ENCODE data around the gene NOD1. TPM values are rescaled to one million over a fixed set of nuclear protein-coding genes. Genes with fewer than 3 reads are reported as not detected.

The NOD1 gene
- total RNA-seq, 4 donors from 2014 or later: 12.4 to 18.3 (median 15.6) TPM

- H3K4me3 ChIP-seq: no peak overlapping the region
- intact Hi-C loops (cut with DNase I; ENCODE audit: low total_unique reads): no loop called here
- H3K27me3 ChIP-seq: no peaks in the 10 kb centered on the region
- no peaks in the 10 kb centered on the region for H3K4me1 ChIP-seq
- DNase-seq: no peak
- no peak overlapping the region for H3K27ac ChIP-seq
- no peak for TF ChIP-seq CTCF (IDR thresholded peaks at IDR 0.05)
- TF ChIP-seq POLR2A (IDR thresholded peaks at IDR 0.05): no peak
- no peak for TF ChIP-seq POLR2AphosphoS5 (IDR thresholded peaks at IDR 0.05)
- TF ChIP-seq EP300 (IDR thresholded peaks at IDR 0.05; ENCODE audit: low read depth): no peak
- WGBS, 2 donors (ENCODE audit: low coverage in 1 of 2): 92% methylated on average over 2 of the region's 2 CpGs; no CpG with 5 or more reads in 1 of the 2 donors
- in situ Hi-C loops (cut with MboI; ENCODE audit: low pct_ligation_motif_present in 1 of 4, low pct_unique_long_range_greater_than_20kb in 1 of 4, low sequenced_read_pairs in 3 of 4): no loop called here
- H3K9me3 ChIP-seq: peaks cover 5 to 7% of the 10 kb centered on the region in 2 donors
- H3K36me3 ChIP-seq: no peaks in the 10 kb centered on the region
These were observed 98.3 kb downstream of the NOD1 start for GRCh38 chr7:30380294-30380693.

- Histone ChIP-seq H3K4me1 (no peaks in the 10 kb centered on the region), H3K27me3 (no peaks in the 10 kb centered on the region), H3K36me3 (no peaks in the 10 kb centered on the region), H3K27ac (no peak overlapping the region), H3K4me3 (no peak overlapping the region), H3K9me3 (peaks cover 5 to 7% of the 10 kb centered on the region in 2 donors)
- intact Hi-C loops (cut with DNase I; ENCODE audit: low total_unique reads) (no loop called here), in situ Hi-C loops (cut with MboI; ENCODE audit: low pct_ligation_motif_present in 1 of 4, low pct_unique_long_range_greater_than_20kb in 1 of 4, low sequenced_read_pairs in 3 of 4) (no loop called here)
- TF ChIP-seq POLR2AphosphoS5 (IDR thresholded peaks at IDR 0.05): no peak
- TF ChIP-seq CTCF (IDR thresholded peaks at IDR 0.05): no peak
- no peak for TF ChIP-seq POLR2A (IDR thresholded peaks at IDR 0.05)
- TF ChIP-seq EP300 (IDR thresholded peaks at IDR 0.05; ENCODE audit: low read depth): no peak
- DNase-seq: no peak
- 75 to 78% methylated on average over 4 of the region's 4 CpGs for WGBS, 2 donors (ENCODE audit: low coverage in 1 of 2)
These were observed 98.8 kb downstream of the NOD1 start for GRCh38 chr7:30379741-30380140.

- 67 to 70% methylated on average over 4 of the region's 4 CpGs for WGBS, 2 donors (ENCODE audit: low coverage in 1 of 2)
- TF ChIP-seq POLR2AphosphoS5 (IDR thresholded peaks at IDR 0.05) (no peak), EP300 (IDR thresholded peaks at IDR 0.05; ENCODE audit: low read depth) (no peak), POLR2A (IDR thresholded peaks at IDR 0.05) (no peak), CTCF (IDR thresholded peaks at IDR 0.05) (no peak)
- intact Hi-C loops (cut with DNase I; ENCODE audit: low total_unique reads) (no loop called here), in situ Hi-C loops (cut with MboI; ENCODE audit: low pct_ligation_motif_present in 1 of 4, low pct_unique_long_range_greater_than_20kb in 1 of 4, low sequenced_read_pairs in 3 of 4) (no loop called here)
- no peaks in the 10 kb centered on the region for H3K27me3 ChIP-seq
- no peak overlapping the region for H3K27ac ChIP-seq
- no peak overlapping the region for H3K4me3 ChIP-seq
- no peak for DNase-seq
- H3K4me1 ChIP-seq: no peaks in the 10 kb centered on the region
- H3K36me3 ChIP-seq: no peaks in the 10 kb centered on the region
- H3K9me3 ChIP-seq: peaks cover 5 to 7% of the 10 kb centered on the region in 2 donors
These were observed 99.5 kb downstream of the NOD1 start for GRCh38 chr7:30379131-30379530.

GRCh38 chr7:30378275-30378674 is 100.3 kb downstream of the NOD1 start:
- in situ Hi-C loops (cut with MboI; ENCODE audit: low pct_ligation_motif_present in 1 of 4, low pct_unique_long_range_greater_than_20kb in 1 of 4, low sequenced_read_pairs in 3 of 4) (no loop called here), intact Hi-C loops (cut with DNase I; ENCODE audit: low total_unique reads) (no loop called here)
- Histone ChIP-seq H3K36me3 (no peaks in the 10 kb centered on the region), H3K27ac (no peak overlapping the region), H3K4me3 (no peak overlapping the region), H3K4me1 (no peaks in the 10 kb centered on the region), H3K9me3 (peaks cover 5 to 7% of the 10 kb centered on the region in 2 donors), H3K27me3 (no peaks in the 10 kb centered on the region)
- 59 to 79% methylated on average over 1 of the region's 1 CpG for WGBS, 2 donors (ENCODE audit: low coverage in 1 of 2)
- no peak for TF ChIP-seq POLR2A (IDR thresholded peaks at IDR 0.05)
- no peak for DNase-seq

Other genes starting within 250 kb of the NOD1 start
- gene ZNRF2, start 194.2 kb downstream of the NOD1 start, total RNA-seq: 10 to 100 TPM; 60.8 to 83.0 (median 69.6) TPM
- 10 to 100 TPM in 3 of 4 donors, 1 to 10 TPM in 1; 3.6 to 21.3 (median 16.5) TPM for gene GGCT, start 26.0 kb upstream of the NOD1 start, total RNA-seq
- 10 to 100 TPM; 20.6 to 69.4 (median 34.5) TPM for gene GARS1, start 116.1 kb upstream of the NOD1 start, total RNA-seq
- gene CRHR2, start 203.7 kb upstream of the NOD1 start, total RNA-seq: not detected

Measured in transverse colon (tissue), 4 donors.